SJCRH30 (cell line): ENCODE measurements around the gene IGHMBP2. TPM values are rescaled to one million over a fixed set of nuclear protein-coding genes. Genes with fewer than 3 reads are reported as not detected.

Experiments
- DNase-seq, 2 experiments: peaks; one replicate each; pipeline ENCODE4 v3.0.0-alpha.2; 2015 to 2020
- H3K27ac ChIP-seq: fragments of 250-450 bp; sonication (Bioruptor Pico); 2 replicates; pipeline ENCODE4 v1.5.1; 2020; ENCODE audit warnings: mild to moderate bottlenecking, moderate library complexity
- H3K27me3 ChIP-seq: fragments of 250-450 bp; sonication (Bioruptor Pico); 2 replicates; pipeline ENCODE4 v1.5.1; 2020; ENCODE audit warnings: mild to moderate bottlenecking, moderate library complexity
- H3K36me3 ChIP-seq: fragments of 250-450 bp; sonication (Bioruptor Pico); 2 replicates; pipeline ENCODE4 v1.5.1; 2020; ENCODE audit warnings: mild to moderate bottlenecking, moderate library complexity
- H3K4me1 ChIP-seq: fragments of 250-450 bp; sonication (Bioruptor Pico); 2 replicates; pipeline ENCODE4 v1.5.1; 2020; ENCODE audit warnings: mild to moderate bottlenecking, moderate library complexity
- H3K4me3 ChIP-seq: fragments of 250-450 bp; sonication (Bioruptor Pico); 2 replicates; pipeline ENCODE4 v1.5.1; 2020; ENCODE audit warnings: mild to moderate bottlenecking, moderate library complexity
- H3K9me3 ChIP-seq: fragments of 250-450 bp; sonication (Bioruptor Pico); replicated peaks from 2 replicates; pipeline ENCODE4 v1.5.1; 2020; ENCODE audit warnings: mild to moderate bottlenecking, moderate library complexity
- total RNA-seq: library from RNA; depleted of rRNA; stranded (reverse); fragments of >200 nt; shearing (Covaris generic); gene quantifications from 2 replicates; pipeline ENCODE4 v1.2.3, GENCODE V29; 2014

Gene IGHMBP2
- total RNA-seq, 1 experiment from 2014 or later = 11.1 TPM

- Histone ChIP-seq H3K4me3 (peak overlapping the region; percentile 99), H3K27me3 (no peaks in the 10 kb centered on the region), H3K4me1 (0 out of 2 replicates have a peak, but pooled peaks cover 6% of the 10 kb centered on the region), H3K27ac (peak overlapping the region; percentile 73), H3K9me3 (no peaks in the 10 kb centered on the region; the same call in 1 of the 2 replicates), H3K36me3 (no peaks in the 10 kb centered on the region; the same call in 1 of the 2 replicates)
- peak; percentile 14 to 28 for DNase-seq
Measured at GRCh38 chr11:68904248-68904847, 657 bp downstream of the IGHMBP2 start.

- no peak overlapping the region for H3K4me3 ChIP-seq
- H3K4me1 ChIP-seq = 0 out of 2 replicates have a peak, but pooled peaks cover 6% of the 10 kb centered on the region
- no peaks in the 10 kb centered on the region for H3K36me3 ChIP-seq
- H3K27me3 ChIP-seq = no peaks in the 10 kb centered on the region
- DNase-seq = no peak
- H3K27ac ChIP-seq = no peak overlapping the region
- no peaks in the 10 kb centered on the region; the same call in 1 of the 2 replicates for H3K9me3 ChIP-seq
Measured at GRCh38 chr11:68905421-68906360, 2.0 kb downstream of the IGHMBP2 start.

- H3K27ac ChIP-seq = no peak overlapping the region
- H3K9me3 ChIP-seq = no peaks in the 10 kb centered on the region
- H3K36me3 ChIP-seq = peaks cover 6% of the 10 kb centered on the region; the same call in 1 of the 2 replicates
- H3K27me3 ChIP-seq = no peaks in the 10 kb centered on the region
- H3K4me3 ChIP-seq = no peak overlapping the region
- no peaks in the 10 kb centered on the region for H3K4me1 ChIP-seq
- no peak for DNase-seq
Measured at GRCh38 chr11:68908273-68908672, 4.6 kb downstream of the IGHMBP2 start.

DNA sequence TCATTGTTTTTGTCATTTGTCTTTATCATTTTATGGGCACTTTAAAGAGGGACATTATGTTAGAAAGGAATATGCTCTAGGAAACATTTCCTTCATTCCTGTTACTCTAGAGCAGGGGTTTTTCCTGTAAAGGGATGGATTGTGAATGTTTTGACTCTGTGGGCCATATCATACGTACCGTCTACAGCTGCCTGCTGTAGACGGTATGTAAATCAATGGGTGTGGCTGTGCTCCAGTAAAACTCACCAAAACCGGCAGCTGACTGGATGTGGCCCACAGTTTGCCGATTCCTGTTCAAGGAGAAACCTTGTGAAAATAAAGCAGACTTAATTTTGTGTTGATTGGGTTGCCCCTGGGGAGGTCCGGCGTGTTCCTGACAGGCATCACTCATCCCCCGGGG lies 7.3 kb downstream of the IGHMBP2 start:
- Histone ChIP-seq H3K36me3 (peaks cover 6% of the 10 kb centered on the region; the same call in 1 of the 2 replicates), H3K4me1 (no peaks in the 10 kb centered on the region), H3K27ac (no peak overlapping the region), H3K4me3 (no peak overlapping the region), H3K9me3 (no peaks in the 10 kb centered on the region), H3K27me3 (no peaks in the 10 kb centered on the region)
- DNase-seq = no peak

- no peak for DNase-seq
- Histone ChIP-seq H3K4me3 (no peak overlapping the region), H3K27ac (no peak overlapping the region), H3K36me3 (peaks cover 6% of the 10 kb centered on the region; the same call in 1 of the 2 replicates), H3K4me1 (no peaks in the 10 kb centered on the region), H3K9me3 (no peaks in the 10 kb centered on the region), H3K27me3 (no peaks in the 10 kb centered on the region)
Measured at GRCh38 chr11:68911731-68912130, 8.0 kb downstream of the IGHMBP2 start.

DNA sequence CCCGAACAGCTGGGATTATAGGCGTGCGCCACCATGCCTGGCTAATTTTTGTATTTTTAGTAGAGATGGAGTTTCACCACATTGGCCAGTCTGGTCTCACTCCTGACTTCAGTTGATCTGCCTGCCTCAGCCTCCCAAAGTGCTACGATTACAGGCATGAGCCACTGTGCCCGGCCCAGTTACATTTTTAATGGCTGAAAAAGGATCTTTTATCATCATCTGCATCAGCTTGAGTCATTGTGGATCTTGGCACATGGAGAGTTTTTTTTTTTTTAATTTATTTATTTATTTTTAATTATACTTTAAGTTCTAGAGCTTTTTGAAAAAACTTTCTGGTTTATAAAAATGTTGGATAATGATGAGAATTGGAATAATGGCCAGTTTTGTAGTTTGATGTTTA lies 8.6 kb downstream of the IGHMBP2 start:
- DNase-seq = no peak
- Histone ChIP-seq H3K27me3 (no peaks in the 10 kb centered on the region), H3K27ac (no peak overlapping the region), H3K4me1 (no peaks in the 10 kb centered on the region), H3K36me3 (peaks cover 6% of the 10 kb centered on the region; the same call in 1 of the 2 replicates), H3K4me3 (no peak overlapping the region), H3K9me3 (no peaks in the 10 kb centered on the region)

DNA sequence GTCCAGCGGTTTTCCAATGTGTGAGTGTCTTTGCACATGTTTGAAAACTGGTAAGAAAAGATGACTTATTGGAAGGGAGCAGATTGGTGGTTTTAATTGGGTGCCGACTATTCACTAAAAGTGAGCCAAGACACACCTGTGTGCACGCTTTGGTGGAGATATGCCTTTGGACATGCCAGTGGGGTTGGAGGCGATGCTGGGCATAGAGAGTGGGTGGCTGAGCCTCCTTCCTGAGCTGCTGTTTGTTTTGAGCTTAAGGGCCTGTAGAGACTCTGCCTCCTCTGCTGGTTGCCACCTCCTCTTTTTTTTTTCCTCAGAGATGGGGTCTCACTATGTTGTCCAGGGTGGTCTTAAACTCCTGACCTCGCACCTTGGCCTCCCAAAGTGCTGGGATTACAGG lies 9.5 kb downstream of the IGHMBP2 start:
- no peak overlapping the region for H3K27ac ChIP-seq
- no peaks in the 10 kb centered on the region for H3K27me3 ChIP-seq
- no peak overlapping the region for H3K4me3 ChIP-seq
- H3K9me3 ChIP-seq = no peaks in the 10 kb centered on the region
- H3K4me1 ChIP-seq = no peaks in the 10 kb centered on the region
- peaks cover 10% of the 10 kb centered on the region; the same call in 1 of the 2 replicates for H3K36me3 ChIP-seq
- DNase-seq = no peak

- Histone ChIP-seq H3K27me3 (no peaks in the 10 kb centered on the region), H3K36me3 (peaks cover 13% of the 10 kb centered on the region; the same call in 1 of the 2 replicates), H3K4me3 (no peak overlapping the region), H3K27ac (no peak overlapping the region), H3K4me1 (no peaks in the 10 kb centered on the region), H3K9me3 (no peaks in the 10 kb centered on the region)
- DNase-seq = no peak
Measured at GRCh38 chr11:68914761-68915160, 11.1 kb downstream of the IGHMBP2 start.

DNA sequence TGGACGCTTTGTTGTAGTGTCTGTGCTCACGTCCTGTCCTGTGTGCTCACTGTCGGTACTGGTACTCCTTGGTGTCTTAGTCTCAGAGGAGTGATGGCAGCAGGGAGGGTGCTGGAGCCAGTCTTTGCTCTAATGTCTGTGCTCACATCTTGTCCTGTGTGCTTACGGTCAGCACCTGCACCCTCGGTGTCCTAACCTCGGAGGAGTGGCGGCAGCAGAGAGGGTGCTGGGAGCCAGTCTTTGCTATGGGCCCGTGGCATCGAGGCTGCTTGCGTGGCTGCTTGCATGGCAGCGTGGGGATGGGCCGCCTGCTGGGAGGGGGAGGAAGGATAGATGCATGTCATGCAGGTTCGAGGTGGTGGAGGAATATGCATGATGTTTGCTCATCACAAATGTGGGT lies 12.7 kb downstream of the IGHMBP2 start:
- no peak for DNase-seq
- no peaks in the 10 kb centered on the region for H3K9me3 ChIP-seq
- no peaks in the 10 kb centered on the region for H3K4me1 ChIP-seq
- no peak overlapping the region for H3K4me3 ChIP-seq
- peaks cover 16% of the 10 kb centered on the region for H3K36me3 ChIP-seq
- H3K27ac ChIP-seq = no peak overlapping the region
- H3K27me3 ChIP-seq = no peaks in the 10 kb centered on the region

GRCh38 chr11:68923614-68924013 lies 19.9 kb downstream of the IGHMBP2 start:
- Histone ChIP-seq H3K27me3 (no peaks in the 10 kb centered on the region), H3K4me1 (peaks cover 5% of the 10 kb centered on the region; the same call in 1 of the 2 replicates), H3K27ac (no peak overlapping the region), H3K9me3 (peaks cover 9% of the 10 kb centered on the region), H3K4me3 (no peak overlapping the region), H3K36me3 (peaks cover 38% of the 10 kb centered on the region)
- no peak for DNase-seq

- no peak overlapping the region for H3K4me3 ChIP-seq
- peaks cover 5% of the 10 kb centered on the region; the same call in 1 of the 2 replicates for H3K4me1 ChIP-seq
- DNase-seq = no peak
- H3K9me3 ChIP-seq = peaks cover 9% of the 10 kb centered on the region
- H3K36me3 ChIP-seq = peaks cover 35% of the 10 kb centered on the region
- H3K27ac ChIP-seq = no peak overlapping the region
- H3K27me3 ChIP-seq = no peaks in the 10 kb centered on the region
Measured at GRCh38 chr11:68924073-68924925, 20.6 kb downstream of the IGHMBP2 start.

DNA sequence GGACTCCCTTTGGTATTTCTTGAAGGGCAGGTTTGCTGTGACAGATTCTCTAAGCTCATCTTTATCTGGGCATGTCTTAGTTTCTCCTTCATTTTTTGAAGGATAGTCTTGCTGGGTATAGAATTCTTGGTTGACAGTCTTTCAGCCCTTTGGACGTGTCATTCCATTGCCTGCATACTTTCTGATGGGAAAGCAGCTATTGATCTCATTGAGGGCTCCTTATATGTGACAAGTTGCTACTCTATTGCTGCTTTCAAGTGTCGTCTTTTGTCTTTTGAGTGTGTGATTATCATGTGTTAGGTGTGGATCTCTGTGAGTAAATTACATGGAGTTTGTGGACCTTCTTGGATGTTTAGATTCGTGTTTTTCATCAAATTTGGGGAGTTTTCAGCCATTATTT lies 21.9 kb downstream of the IGHMBP2 start:
- DNase-seq = peak in 1 of 2 experiments; percentile 12
- Histone ChIP-seq H3K36me3 (peaks cover 42% of the 10 kb centered on the region), H3K9me3 (peaks cover 9% of the 10 kb centered on the region), H3K27ac (no peak overlapping the region), H3K27me3 (no peaks in the 10 kb centered on the region), H3K4me1 (peaks cover 5% of the 10 kb centered on the region; the same call in 1 of the 2 replicates), H3K4me3 (no peak overlapping the region)

DNA sequence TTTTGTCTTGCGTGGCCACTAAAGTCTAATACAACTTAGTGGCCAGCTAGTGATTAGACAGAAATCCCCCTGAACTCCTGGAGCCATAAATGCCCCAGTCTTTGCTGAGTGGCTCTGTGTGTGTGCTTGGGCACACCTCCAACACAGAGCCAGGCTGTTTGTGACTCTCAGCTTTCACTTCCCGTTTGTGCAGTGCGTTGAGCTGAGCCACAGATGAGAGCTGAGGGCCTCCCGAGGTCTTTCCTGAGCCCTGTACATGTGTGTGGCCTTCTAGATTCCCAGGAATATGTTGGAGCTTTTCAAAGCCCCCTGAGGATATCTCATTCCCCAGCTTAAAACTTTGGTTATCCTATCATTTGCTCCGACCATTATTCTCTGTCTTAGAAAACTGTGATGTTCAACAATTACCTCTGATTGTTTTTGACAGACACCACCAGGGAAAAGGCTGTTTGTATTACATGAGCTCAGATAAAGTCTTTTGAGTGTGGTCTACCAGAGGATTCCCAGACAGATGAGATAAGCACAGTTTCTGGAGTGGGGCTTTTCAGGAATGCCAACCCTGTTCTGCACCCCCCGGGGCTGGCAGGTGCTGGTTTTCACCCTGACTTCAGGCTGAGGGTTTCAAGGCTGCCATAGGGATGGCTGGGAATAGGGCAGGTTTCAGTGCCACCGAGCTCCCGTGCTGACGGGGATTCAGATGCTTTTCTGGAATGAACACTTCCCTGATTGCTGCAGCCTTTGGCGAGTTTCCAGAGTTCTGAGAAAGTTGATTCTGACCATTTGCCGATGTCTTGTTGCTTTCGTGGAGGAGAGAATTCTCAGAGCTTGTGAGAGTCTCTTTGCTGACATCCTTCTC lies 23.8 kb downstream of the IGHMBP2 start:
- peak; percentile 35 to 42 for DNase-seq
- Histone ChIP-seq H3K27me3 (no peaks in the 10 kb centered on the region), H3K4me3 (no peak overlapping the region), H3K27ac (peak overlapping the region; percentile 47), H3K9me3 (peaks cover 9% of the 10 kb centered on the region), H3K4me1 (peaks cover 5% of the 10 kb centered on the region; the same call in 1 of the 2 replicates), H3K36me3 (peaks cover 35% of the 10 kb centered on the region)
